Central memory CD4-positive, alpha-beta T cell (primary cell): ENCODE data around the gene MYO3B.
A peak's percentile ranks its signal among the peaks of the same experiment; 100 is the strongest.
"Not testable (repeated sequence)": the region's sequence is repeated elsewhere in the genome, so short reads cannot be mapped to it uniquely, and the experiment has no call there.

Experiments used
- DNase-seq: peaks from one replicate; pipeline ENCODE4 v3.0.0; 2022

Gene MYO3B

GRCh38 chr2:170341684-170342623, 164.0 kb downstream of the MYO3B start:
- no peak for DNase-seq

GRCh38 chr2:170344663-170345346, 166.9 kb downstream of the MYO3B start:
- no peak for DNase-seq

- no peak for DNase-seq
Measured at GRCh38 chr2:170345607-170346006, 167.7 kb downstream of the MYO3B start.

- DNase-seq: not testable (repeated sequence)
Measured at GRCh38 chr2:170349269-170349668, 171.3 kb downstream of the MYO3B start.

GRCh38 chr2:170350929-170351826, 173.2 kb downstream of the MYO3B start:
- DNase-seq: no peak

GRCh38 chr2:170353723-170354122, 175.8 kb downstream of the MYO3B start:
- no peak for DNase-seq

- DNase-seq: no peak
Measured at GRCh38 chr2:170354388-170354787, 176.4 kb downstream of the MYO3B start.

GRCh38 chr2:170354855-170355780, 177.2 kb downstream of the MYO3B start:
- no peak for DNase-seq

- DNase-seq: no peak
Measured at GRCh38 chr2:170359466-170359865, 181.5 kb downstream of the MYO3B start.

GRCh38 chr2:170360546-170361089, 182.7 kb downstream of the MYO3B start:
- no peak for DNase-seq

GRCh38 chr2:170361090-170361936, 183.4 kb downstream of the MYO3B start:
- peak; percentile 32 for DNase-seq

GRCh38 chr2:170362313-170362870, 184.4 kb downstream of the MYO3B start:
- DNase-seq: no peak

GRCh38 chr2:170362871-170363631, 185.1 kb downstream of the MYO3B start:
- no peak for DNase-seq

- no peak for DNase-seq
Measured at GRCh38 chr2:170365003-170365402, 187.1 kb downstream of the MYO3B start.

GRCh38 chr2:170365686-170366085, 187.7 kb downstream of the MYO3B start:
- no peak for DNase-seq

GRCh38 chr2:170368370-170368769, 190.4 kb downstream of the MYO3B start:
- DNase-seq: no peak

GRCh38 chr2:170369228-170369627, 191.3 kb downstream of the MYO3B start:
- no peak for DNase-seq

- no peak for DNase-seq
Measured at GRCh38 chr2:170369894-170370293, 191.9 kb downstream of the MYO3B start.
